ENCODE measurements around the gene NPAS4.

DNA sequence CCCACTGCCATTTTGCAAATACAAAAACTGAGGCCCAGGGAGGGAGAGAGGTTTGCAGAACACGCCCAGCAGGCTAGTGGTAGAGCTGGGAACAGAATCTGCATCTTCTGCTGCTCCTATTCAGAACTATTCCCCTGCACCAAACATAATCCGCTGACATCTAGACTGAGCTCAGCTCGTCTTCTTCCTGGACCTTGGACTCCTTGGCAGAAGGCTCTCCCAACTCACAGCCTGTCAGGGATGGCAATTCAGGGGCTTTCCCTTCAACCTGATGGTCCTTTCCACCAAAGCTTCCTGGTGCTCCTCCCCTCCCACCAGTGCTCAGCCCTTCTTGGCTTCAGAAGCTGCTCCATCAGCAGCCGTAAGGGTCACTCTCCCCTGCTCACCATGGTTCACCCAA lies 9.5 kb upstream of the NPAS4 start:
- no peak for TF ChIP-seq CTCF (IDR thresholded peaks at IDR 0.05; ENCODE audit: borderline replicate concordance, extremely low read depth, low read length, poor library complexity, severe bottlenecking)
- no peak for TF ChIP-seq EZH2 (IDR thresholded peaks at IDR 0.05; ENCODE audit: borderline replicate concordance, low read depth, low read length, severe bottlenecking)
